ENCODE measurements around the gene IL3.

The IL3 gene

GRCh38 chr5:132027027-132027426 lies 33.4 kb upstream of the IL3 start:
- H3K4me3 ChIP-seq (ENCODE audit: low read depth, low read length): no peak overlapping the region
- TF ChIP-seq, protein P1, sequence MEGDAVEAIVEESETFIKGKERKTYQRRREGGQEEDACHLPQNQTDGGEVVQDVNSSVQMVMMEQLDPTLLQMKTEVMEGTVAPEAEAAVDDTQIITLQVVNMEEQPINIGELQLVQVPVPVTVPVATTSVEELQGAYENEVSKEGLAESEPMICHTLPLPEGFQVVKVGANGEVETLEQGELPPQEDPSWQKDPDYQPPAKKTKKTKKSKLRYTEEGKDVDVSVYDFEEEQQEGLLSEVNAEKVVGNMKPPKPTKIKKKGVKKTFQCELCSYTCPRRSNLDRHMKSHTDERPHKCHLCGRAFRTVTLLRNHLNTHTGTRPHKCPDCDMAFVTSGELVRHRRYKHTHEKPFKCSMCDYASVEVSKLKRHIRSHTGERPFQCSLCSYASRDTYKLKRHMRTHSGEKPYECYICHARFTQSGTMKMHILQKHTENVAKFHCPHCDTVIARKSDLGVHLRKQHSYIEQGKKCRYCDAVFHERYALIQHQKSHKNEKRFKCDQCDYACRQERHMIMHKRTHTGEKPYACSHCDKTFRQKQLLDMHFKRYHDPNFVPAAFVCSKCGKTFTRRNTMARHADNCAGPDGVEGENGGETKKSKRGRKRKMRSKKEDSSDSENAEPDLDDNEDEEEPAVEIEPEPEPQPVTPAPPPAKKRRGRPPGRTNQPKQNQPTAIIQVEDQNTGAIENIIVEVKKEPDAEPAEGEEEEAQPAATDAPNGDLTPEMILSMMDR (IDR thresholded peaks at IDR 0.05; ENCODE audit: low read depth, low read length): no peak

DNA sequence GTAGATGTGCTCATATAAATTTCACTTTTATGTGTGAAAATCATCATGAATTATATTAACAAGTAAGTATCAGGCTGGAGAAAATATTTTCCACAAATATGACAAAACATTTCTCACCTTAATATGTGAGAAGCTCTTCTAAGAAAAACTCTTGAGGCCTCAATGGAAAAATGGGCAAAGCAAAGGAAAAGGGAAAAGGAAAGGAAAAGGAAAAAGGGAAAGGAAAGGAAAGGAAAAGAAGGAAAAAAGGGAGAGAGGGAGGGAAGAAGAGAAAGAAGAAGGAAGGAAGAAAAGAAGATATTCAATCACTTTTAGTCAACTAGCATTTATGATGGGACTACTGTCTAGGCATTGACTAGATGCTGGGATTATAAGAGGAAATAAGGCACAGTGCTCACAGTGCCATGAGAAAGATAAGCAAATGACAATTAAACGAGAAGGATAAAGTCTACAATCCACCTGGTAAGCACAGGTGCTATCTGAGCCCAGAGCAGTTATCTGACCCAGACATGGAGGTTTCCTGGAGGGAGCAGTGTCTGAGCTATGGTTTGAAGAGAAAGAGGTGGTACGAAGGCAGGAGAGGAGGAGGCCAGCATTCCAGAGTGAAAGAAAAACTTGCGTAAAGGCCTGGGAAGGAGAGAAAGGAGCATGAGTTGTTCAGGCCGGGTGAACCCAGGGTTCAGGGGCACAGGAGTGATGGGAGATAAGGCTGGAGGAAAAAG lies 30.7 kb upstream of the IL3 start:
- H3K4me3 ChIP-seq (ENCODE audit: low read depth, low read length): no peak overlapping the region
- TF ChIP-seq, protein P1 (IDR thresholded peaks at IDR 0.05; ENCODE audit: low read depth, low read length): no peak

DNA sequence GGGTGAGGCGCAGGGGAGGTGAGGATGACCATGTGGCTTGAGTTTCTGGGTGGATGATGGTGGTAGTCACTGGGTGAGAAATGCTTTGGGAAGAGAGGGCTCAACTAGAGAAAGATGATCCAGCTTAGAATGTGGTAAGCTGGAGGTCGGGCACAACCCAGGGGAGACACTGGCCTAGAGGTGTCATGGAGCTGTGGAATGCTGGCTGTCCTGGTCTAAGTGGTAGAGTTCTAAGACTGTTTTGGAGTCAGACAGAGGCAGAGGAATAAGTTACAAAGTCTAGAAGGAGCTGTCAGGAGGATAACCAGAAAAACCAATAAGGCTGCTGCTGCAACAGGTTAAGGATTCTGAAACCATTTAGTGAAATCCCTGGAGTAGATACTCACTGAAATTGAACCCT lies 29.8 kb upstream of the IL3 start:
- TF ChIP-seq, protein P1 (IDR thresholded peaks at IDR 0.05; ENCODE audit: low read depth, low read length): no peak
- H3K4me3 ChIP-seq (ENCODE audit: low read depth, low read length): no peak overlapping the region

DNA sequence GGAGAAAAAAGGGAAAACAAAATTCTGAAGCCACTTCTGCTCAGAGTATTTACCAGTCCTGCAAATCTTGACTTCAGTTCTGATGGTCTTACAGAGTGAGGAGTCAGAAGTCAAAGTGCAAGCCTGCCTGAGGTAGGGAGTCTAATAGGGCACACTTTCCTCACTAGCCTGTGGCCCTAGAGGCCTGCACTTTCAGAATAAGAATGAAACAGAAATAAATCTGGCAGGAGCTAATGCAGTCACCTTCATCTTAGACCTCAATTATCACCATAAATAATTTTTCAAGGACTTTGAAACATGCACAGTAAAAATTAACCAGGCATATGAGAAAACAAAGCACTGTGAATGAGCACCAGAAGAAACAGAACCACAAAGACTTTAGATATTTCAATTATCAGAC lies 28.3 kb upstream of the IL3 start:
- H3K4me3 ChIP-seq (ENCODE audit: low read depth, low read length): no peak overlapping the region
- TF ChIP-seq, protein P1 (IDR thresholded peaks at IDR 0.05; ENCODE audit: low read depth, low read length): no peak

DNA sequence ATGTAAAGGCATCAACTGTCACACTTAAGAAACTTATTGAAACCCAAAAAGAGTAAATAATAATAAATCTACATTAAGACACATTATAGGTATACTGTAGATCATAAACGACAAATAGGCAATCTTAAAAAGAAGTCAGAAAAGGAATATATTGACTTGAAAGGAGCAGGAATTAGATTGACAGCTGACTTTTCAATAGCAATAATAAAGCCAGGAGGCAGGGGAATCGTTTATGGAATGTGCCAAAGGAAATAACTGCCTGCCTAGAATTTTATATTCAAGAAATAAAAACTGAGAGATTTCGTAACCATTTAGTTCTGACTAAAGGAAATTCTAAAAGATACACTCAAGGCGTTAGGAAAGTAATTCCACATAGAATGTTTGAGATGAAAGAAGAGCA lies 27.3 kb upstream of the IL3 start:
- TF ChIP-seq, protein P1 (IDR thresholded peaks at IDR 0.05; ENCODE audit: low read depth, low read length): no peak
- H3K4me3 ChIP-seq (ENCODE audit: low read depth, low read length): no peak overlapping the region

DNA sequence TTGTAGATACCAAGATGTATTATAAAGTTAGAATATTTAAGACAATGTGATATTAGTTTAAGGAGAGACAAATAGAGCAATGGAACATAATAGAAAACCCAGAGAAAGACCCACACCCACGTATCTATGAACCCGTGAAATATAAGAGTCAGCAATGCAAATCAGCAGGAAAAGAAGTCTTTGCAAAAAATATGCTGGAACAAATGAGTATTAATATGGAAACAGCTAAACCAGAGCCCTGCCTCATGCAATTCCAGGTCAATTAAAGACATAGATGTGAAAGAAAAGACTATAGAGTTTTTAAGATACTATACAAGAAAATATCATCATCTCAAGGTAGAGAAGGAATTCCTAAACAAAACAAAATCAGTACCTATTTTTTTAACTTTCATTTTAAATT lies 23.1 kb upstream of the IL3 start:
- no peak overlapping the region for H3K4me3 ChIP-seq (ENCODE audit: low read depth, low read length)
- TF ChIP-seq, protein P1 (IDR thresholded peaks at IDR 0.05; ENCODE audit: low read depth, low read length): no peak

GRCh38 chr5:132044207-132044606 lies 16.2 kb upstream of the IL3 start:
- H3K4me3 ChIP-seq (ENCODE audit: low read depth, low read length): no peak overlapping the region
- TF ChIP-seq, protein P1 (IDR thresholded peaks at IDR 0.05; ENCODE audit: low read depth, low read length): no peak
